NCI-H1436 (cell line): ENCODE data around the gene LRP5.
"Not testable (repeated sequence)": the region's sequence is repeated elsewhere in the genome, so short reads cannot be mapped to it uniquely, and the experiment has no call there.

Source experiments
- DNase-seq: peaks from one replicate; lab custom pipeline; 2025; lab: John Stamatoyannopoulos, UW

Gene LRP5

GRCh38 chr11:68329536-68329935, 17.1 kb downstream of the LRP5 start:
- DNase-seq: no peak

GRCh38 chr11:68329978-68330699, 17.7 kb downstream of the LRP5 start:
- no peak for DNase-seq

- no peak for DNase-seq
Measured at GRCh38 chr11:68330700-68331337, 18.4 kb downstream of the LRP5 start.

GRCh38 chr11:68331338-68331947, 19.1 kb downstream of the LRP5 start:
- DNase-seq: no peak

- no peak for DNase-seq
Measured at GRCh38 chr11:68332186-68332585, 19.8 kb downstream of the LRP5 start.

- no peak for DNase-seq
Measured at GRCh38 chr11:68333173-68333572, 20.8 kb downstream of the LRP5 start.

GRCh38 chr11:68334923-68335322, 22.5 kb downstream of the LRP5 start:
- no peak for DNase-seq

GRCh38 chr11:68335683-68336082, 23.3 kb downstream of the LRP5 start:
- no peak for DNase-seq

- DNase-seq: no peak
Measured at GRCh38 chr11:68336716-68337115, 24.3 kb downstream of the LRP5 start.

- no peak for DNase-seq
Measured at GRCh38 chr11:68337399-68337835, 25.0 kb downstream of the LRP5 start.

GRCh38 chr11:68338051-68338780, 25.8 kb downstream of the LRP5 start:
- no peak for DNase-seq

- no peak for DNase-seq
Measured at GRCh38 chr11:68340003-68340767, 27.8 kb downstream of the LRP5 start.

GRCh38 chr11:68340784-68341556, 28.6 kb downstream of the LRP5 start:
- DNase-seq: no peak

GRCh38 chr11:68341557-68342458, 29.4 kb downstream of the LRP5 start:
- no peak for DNase-seq

GRCh38 chr11:68342459-68343158, 30.2 kb downstream of the LRP5 start:
- no peak for DNase-seq

GRCh38 chr11:68343761-68344256, 31.4 kb downstream of the LRP5 start:
- DNase-seq: no peak

GRCh38 chr11:68344821-68345220, 32.4 kb downstream of the LRP5 start:
- DNase-seq: not testable (repeated sequence)

- DNase-seq: no peak
Measured at GRCh38 chr11:68345776-68346461, 33.5 kb downstream of the LRP5 start.

GRCh38 chr11:68346462-68346790, 34.0 kb downstream of the LRP5 start:
- DNase-seq: no peak
